Measurements from ENCODE around the gene PAXX. TPM values are rescaled to one million over a fixed set of nuclear protein-coding genes. Genes with fewer than 3 reads are reported as not detected.

Gene PAXX
- total and polyA plus RNA-seq, 2 donors (not counting 1 experiment from before 2014, with no cell fraction given) = 74.8 to 167 TPM

- ATAC-seq (ENCODE audit: low read depth) (no peak), DNase-seq (no peak)
- Mint-ChIP-seq H3K4me1 (peaks cover 5% of the 10 kb centered on the region), H3K27ac (no peak overlapping the region), H3K9me3 (ENCODE audit: insufficient read depth) (no peaks in the 10 kb centered on the region), H3K27me3 (no peaks in the 10 kb centered on the region), H3K4me3 (no peak overlapping the region)
- no peak overlapping the region for H3K9ac ChIP-seq (ENCODE audit: low read length)
- ChIA-PET CTCF (interaction anchor here (1.2 to 2.1 kb wide), 2 partner anchors 15 to 17 kb away, joined by 3 to 6 read pairs; no protein-coding TSS in a partner anchor), POLR2A (interaction anchor here (0.9 to 1.2 kb wide), 4 partner anchors 10 to 21 kb away, joined by 3 read pairs; partner anchors contain the start of gene FUT7)
- H4K20me1 ChIP-seq (ENCODE audit: control insufficient read depth, insufficient read depth, low read length, poor library complexity, severe bottlenecking) = no peaks in the 10 kb centered on the region
- intact Hi-C loops (cut with micrococcal nuclease) = no loop called here
- H3K4me1 ChIP-seq (ENCODE audit: control insufficient read depth in 2 of 2, insufficient read depth in 2 of 2, low read length in 2 of 2) = peaks cover 0 to 3% of the 10 kb centered on the region in 2 donors
- TF ChIP-seq, protein P1, sequence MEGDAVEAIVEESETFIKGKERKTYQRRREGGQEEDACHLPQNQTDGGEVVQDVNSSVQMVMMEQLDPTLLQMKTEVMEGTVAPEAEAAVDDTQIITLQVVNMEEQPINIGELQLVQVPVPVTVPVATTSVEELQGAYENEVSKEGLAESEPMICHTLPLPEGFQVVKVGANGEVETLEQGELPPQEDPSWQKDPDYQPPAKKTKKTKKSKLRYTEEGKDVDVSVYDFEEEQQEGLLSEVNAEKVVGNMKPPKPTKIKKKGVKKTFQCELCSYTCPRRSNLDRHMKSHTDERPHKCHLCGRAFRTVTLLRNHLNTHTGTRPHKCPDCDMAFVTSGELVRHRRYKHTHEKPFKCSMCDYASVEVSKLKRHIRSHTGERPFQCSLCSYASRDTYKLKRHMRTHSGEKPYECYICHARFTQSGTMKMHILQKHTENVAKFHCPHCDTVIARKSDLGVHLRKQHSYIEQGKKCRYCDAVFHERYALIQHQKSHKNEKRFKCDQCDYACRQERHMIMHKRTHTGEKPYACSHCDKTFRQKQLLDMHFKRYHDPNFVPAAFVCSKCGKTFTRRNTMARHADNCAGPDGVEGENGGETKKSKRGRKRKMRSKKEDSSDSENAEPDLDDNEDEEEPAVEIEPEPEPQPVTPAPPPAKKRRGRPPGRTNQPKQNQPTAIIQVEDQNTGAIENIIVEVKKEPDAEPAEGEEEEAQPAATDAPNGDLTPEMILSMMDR (IDR thresholded peaks at IDR 0.05) = no peak
- TF ChIP-seq EZH2 (IDR thresholded peaks at IDR 0.05; ENCODE audit: borderline replicate concordance, insufficient read depth, low read depth, low read length, poor library complexity, severe bottlenecking) = no peak
- no peak overlapping the region for H3K4me2 ChIP-seq (replicated peaks; ENCODE audit: low read depth, low read length, poor library complexity, severe bottlenecking)
- H3K9me3 ChIP-seq (ENCODE audit: control extremely low read depth in 1 of 3, control insufficient read depth in 2 of 3, insufficient read depth in 1 of 3, low read length in 2 of 3) = peaks cover 0 to 9% (median 0%) of the 10 kb centered on the region in 3 donors
- WGBS (ENCODE audit: insufficient coverage) = 97% methylated on average over 32 of the region's 32 CpGs
- no peaks in the 10 kb centered on the region for H3K27me3 ChIP-seq (replicated peaks in 1 of 4; ENCODE audit: control extremely low read depth in 1 of 4, control insufficient read depth in 3 of 4, insufficient read depth in 4 of 4, low read length in 3 of 4)
- H3K4me3 ChIP-seq (ENCODE audit: control extremely low read depth in 1 of 5, extremely low read depth in 1 of 5, insufficient read depth in 1 of 5, low read depth in 2 of 5, low read length in 4 of 5) = no peak overlapping the region
- no peak overlapping the region for H3K27ac ChIP-seq (ENCODE audit: low read length in 2 of 2)
- peaks cover 0 to 5% of the 10 kb centered on the region in 2 experiments for H3K36me3 ChIP-seq (replicated peaks in 1 of 2; ENCODE audit: control extremely low read depth in 1 of 2, control insufficient read depth in 1 of 2, extremely low read depth in 1 of 2, insufficient read depth in 2 of 2, low read length in 1 of 2)
- no peaks in the 10 kb centered on the region for H3K79me2 ChIP-seq (ENCODE audit: control insufficient read depth, insufficient read depth, low read length)
- H2AFZ ChIP-seq (ENCODE audit: insufficient read depth, low read depth, low read length, poor library complexity, severe bottlenecking) = no peak overlapping the region
Observed at GRCh38 chr9:137020771-137021567, 28.7 kb downstream of the PAXX start.

- POLR2A ChIA-PET = interaction anchor here (0.9 to 1.2 kb wide), 3 partner anchors 11 to 21 kb away, joined by 3 read pairs; partner anchors contain the start of gene FUT7
- 93% methylated on average over 4 of the region's 6 CpGs for WGBS (ENCODE audit: insufficient coverage)
- intact Hi-C loops (cut with micrococcal nuclease) = no loop called here
Observed at GRCh38 chr9:137021568-137021978, 29.4 kb downstream of the PAXX start.

More at GRCh38 chr9:137021568-137021978, 29.4 kb downstream of the PAXX start:
- ATAC-seq (ENCODE audit: low read depth) (no peak), DNase-seq (no peak)
- no peak for TF ChIP-seq EZH2 (IDR thresholded peaks at IDR 0.05; ENCODE audit: borderline replicate concordance, insufficient read depth, low read depth, low read length, poor library complexity, severe bottlenecking)
- TF ChIP-seq, protein P1 (IDR thresholded peaks at IDR 0.05) = no peak
- H3K4me1 ChIP-seq (ENCODE audit: control insufficient read depth in 2 of 2, insufficient read depth in 2 of 2, low read length in 2 of 2) = peaks cover 0 to 9% of the 10 kb centered on the region in 2 donors
- H3K27ac ChIP-seq (ENCODE audit: low read length in 2 of 2) = no peak overlapping the region
- H4K20me1 ChIP-seq (ENCODE audit: control insufficient read depth, insufficient read depth, low read length, poor library complexity, severe bottlenecking) = no peaks in the 10 kb centered on the region
- no peak overlapping the region for H3K4me2 ChIP-seq (replicated peaks; ENCODE audit: low read depth, low read length, poor library complexity, severe bottlenecking)
- H3K4me3 ChIP-seq (ENCODE audit: control extremely low read depth in 1 of 5, extremely low read depth in 1 of 5, insufficient read depth in 1 of 5, low read depth in 2 of 5, low read length in 4 of 5) = no peak overlapping the region
- H3K36me3 ChIP-seq (replicated peaks in 1 of 2; ENCODE audit: control extremely low read depth in 1 of 2, control insufficient read depth in 1 of 2, extremely low read depth in 1 of 2, insufficient read depth in 2 of 2, low read length in 1 of 2) = peaks cover 0 to 5% of the 10 kb centered on the region in 2 experiments
- CTCF ChIA-PET = interaction anchor here (1.2 to 2.1 kb wide), 2 partner anchors 14 to 17 kb away, joined by 3 to 6 read pairs; no protein-coding TSS in a partner anchor
- Mint-ChIP-seq H3K4me3 (no peak overlapping the region), H3K9me3 (ENCODE audit: insufficient read depth) (no peaks in the 10 kb centered on the region), H3K27ac (no peak overlapping the region), H3K27me3 (no peaks in the 10 kb centered on the region), H3K4me1 (peaks cover 11% of the 10 kb centered on the region)
- H3K27me3 ChIP-seq (replicated peaks in 1 of 4; ENCODE audit: control extremely low read depth in 1 of 4, control insufficient read depth in 3 of 4, insufficient read depth in 4 of 4, low read length in 3 of 4) = no peaks in the 10 kb centered on the region
- H3K79me2 ChIP-seq (ENCODE audit: control insufficient read depth, insufficient read depth, low read length) = no peaks in the 10 kb centered on the region
- no peak overlapping the region for H3K9ac ChIP-seq (ENCODE audit: low read length)
- peaks cover 0 to 9% (median 0%) of the 10 kb centered on the region in 3 donors for H3K9me3 ChIP-seq (ENCODE audit: control extremely low read depth in 1 of 3, control insufficient read depth in 2 of 3, insufficient read depth in 1 of 3, low read length in 2 of 3)
- H2AFZ ChIP-seq (ENCODE audit: insufficient read depth, low read depth, low read length, poor library complexity, severe bottlenecking) = no peak overlapping the region
